ENCODE measurements around the gene TRPV3. TPM values are rescaled to one million over a fixed set of nuclear protein-coding genes. Genes with fewer than 3 reads are reported as not detected.

Gene TRPV3
- total and polyA plus RNA-seq, 2 donors (not counting 3 experiments of a cell fraction or from before 2014, with no cell fraction given): 0.01 TPM; not detected in 1

DNA sequence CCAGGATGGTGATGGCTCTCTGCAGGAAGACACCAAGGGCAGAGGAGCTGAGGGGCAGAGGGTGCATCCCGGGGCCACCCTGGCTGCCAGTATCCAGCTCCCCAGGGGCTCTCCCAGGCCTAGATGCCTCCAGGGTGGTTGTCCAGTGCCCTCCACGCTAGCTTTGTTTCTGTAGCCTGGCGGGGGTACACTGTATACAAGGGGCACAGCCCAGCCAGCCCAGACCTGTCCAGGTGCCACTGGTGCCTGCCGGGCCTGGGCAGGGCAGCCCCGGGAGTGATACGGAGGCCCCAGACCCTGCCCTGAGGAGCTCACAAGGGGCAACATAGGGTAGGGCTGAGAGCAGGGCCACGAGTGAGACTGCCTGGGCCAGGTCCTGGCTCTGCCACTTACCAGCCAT is 14.6 kb upstream of the TRPV3 start:
- no peak overlapping the region for H3K4me3 ChIP-seq (replicated peaks in 1 of 3; ENCODE audit: insufficient read depth in 1 of 3, low read depth in 1 of 3, low read length in 3 of 3)
- no peak for DNase-seq (ENCODE audit: low read depth, low spot score)
- H3K27me3 ChIP-seq (ENCODE audit: control insufficient read depth in 2 of 2, insufficient read depth in 2 of 2, low read length in 2 of 2): no peaks in the 10 kb centered on the region
- CTCF ChIA-PET: no interaction called here
- no peaks in the 10 kb centered on the region for H3K79me2 ChIP-seq (ENCODE audit: control insufficient read depth, insufficient read depth, low read length)
- POLR2A ChIA-PET: no interaction called here
- no peak overlapping the region for H3K9ac ChIP-seq (replicated peaks; ENCODE audit: extremely low read depth, insufficient read depth, low read length)
- peaks cover 0 to 1% of the 10 kb centered on the region in 2 experiments for H3K36me3 ChIP-seq (ENCODE audit: control insufficient read depth in 2 of 2, extremely low read depth in 1 of 2, insufficient read depth in 2 of 2, low read length in 2 of 2)
- H3K4me1 ChIP-seq (ENCODE audit: control insufficient read depth, extremely low read depth, insufficient read depth, low read length): no peaks in the 10 kb centered on the region
- H2AFZ ChIP-seq (ENCODE audit: low read depth, low read length): no peak overlapping the region
- no peaks in the 10 kb centered on the region for H3K9me1 ChIP-seq (replicated peaks; ENCODE audit: control insufficient read depth, extremely low read depth, insufficient read depth, low read length)
- H3K9me3 ChIP-seq (replicated peaks; ENCODE audit: control insufficient read depth, insufficient read depth, low read length): no peaks in the 10 kb centered on the region
- dilution Hi-C loops (cut with MboI; ENCODE audit: extremely low pct_ligation_motif_present, low sequenced_read_pairs) (no loop called here), intact Hi-C loops (cut with micrococcal nuclease) (no loop called here)
- BruUV-seq (replicated peaks): no TSS peak
- H3K4me2 ChIP-seq (ENCODE audit: insufficient read depth, low read length): no peak overlapping the region
- no peak overlapping the region for H3K27ac ChIP-seq (ENCODE audit: insufficient read depth, low read depth, low read length)
- TF ChIP-seq MYC (IDR thresholded peaks at IDR 0.05; ENCODE audit: low read depth, low read length) (no peak), POLR2AphosphoS5 (IDR thresholded peaks at IDR 0.05; ENCODE audit: insufficient read depth, low read depth, low read length) (no peak), POLR2A (IDR thresholded peaks at IDR 0.05; ENCODE audit: low read depth, low read length) (no peak), GATA2 (IDR thresholded peaks at IDR 0.05; ENCODE audit: insufficient read depth, insufficient read length, low read depth, low read length) (no peak), JUN (IDR thresholded peaks at IDR 0.05; ENCODE audit: borderline replicate concordance, insufficient read depth, insufficient read length, low read depth) (no peak), EZH2 (IDR thresholded peaks at IDR 0.05; ENCODE audit: borderline replicate concordance, low read depth, low read length, severe bottlenecking) (no peak), FOS (IDR thresholded peaks at IDR 0.05; ENCODE audit: borderline replicate concordance, insufficient read depth, low read length) (no peak)
- TF ChIP-seq, protein P1, sequence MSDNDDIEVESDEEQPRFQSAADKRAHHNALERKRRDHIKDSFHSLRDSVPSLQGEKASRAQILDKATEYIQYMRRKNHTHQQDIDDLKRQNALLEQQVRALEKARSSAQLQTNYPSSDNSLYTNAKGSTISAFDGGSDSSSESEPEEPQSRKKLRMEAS (IDR thresholded peaks at IDR 0.05; ENCODE audit: insufficient read depth, insufficient read length): no peak
- TF ChIP-seq, protein P2, sequence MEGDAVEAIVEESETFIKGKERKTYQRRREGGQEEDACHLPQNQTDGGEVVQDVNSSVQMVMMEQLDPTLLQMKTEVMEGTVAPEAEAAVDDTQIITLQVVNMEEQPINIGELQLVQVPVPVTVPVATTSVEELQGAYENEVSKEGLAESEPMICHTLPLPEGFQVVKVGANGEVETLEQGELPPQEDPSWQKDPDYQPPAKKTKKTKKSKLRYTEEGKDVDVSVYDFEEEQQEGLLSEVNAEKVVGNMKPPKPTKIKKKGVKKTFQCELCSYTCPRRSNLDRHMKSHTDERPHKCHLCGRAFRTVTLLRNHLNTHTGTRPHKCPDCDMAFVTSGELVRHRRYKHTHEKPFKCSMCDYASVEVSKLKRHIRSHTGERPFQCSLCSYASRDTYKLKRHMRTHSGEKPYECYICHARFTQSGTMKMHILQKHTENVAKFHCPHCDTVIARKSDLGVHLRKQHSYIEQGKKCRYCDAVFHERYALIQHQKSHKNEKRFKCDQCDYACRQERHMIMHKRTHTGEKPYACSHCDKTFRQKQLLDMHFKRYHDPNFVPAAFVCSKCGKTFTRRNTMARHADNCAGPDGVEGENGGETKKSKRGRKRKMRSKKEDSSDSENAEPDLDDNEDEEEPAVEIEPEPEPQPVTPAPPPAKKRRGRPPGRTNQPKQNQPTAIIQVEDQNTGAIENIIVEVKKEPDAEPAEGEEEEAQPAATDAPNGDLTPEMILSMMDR (IDR thresholded peaks at IDR 0.05; ENCODE audit: extremely low read depth in 1 of 2, insufficient read depth in 1 of 2, low read depth in 1 of 2, low read length in 2 of 2): no peak
- no peaks in the 10 kb centered on the region for H4K20me1 ChIP-seq (replicated peaks; ENCODE audit: control insufficient read depth, extremely low read depth, insufficient read depth, low read length)
- no peak for FAIRE-seq

All from endothelial cell of umbilical vein (primary cell).